Mammary epithelial cell (primary cell): Measurements from ENCODE around the gene CERKL.

ENCODE experiments used
- EZH2 ChIP-seq: IDR thresholded peaks from 2 replicates; pipeline ENCODE4 v1.6.1; 2012; ENCODE audit warnings: low read length, inconsistent platforms, borderline replicate concordance
- TF ChIP-seq, protein P1 (sequence below), 2 donors: IDR thresholded peaks in 1 of 2; conservative IDR thresholded peaks in 1 of 2; 2 replicates each; pipeline ENCODE4 v1.5.1; 2011 to 2012; ENCODE audit warnings: inconsistent platforms in 2 of 2, low read length in 2 of 2, mild to moderate bottlenecking in 2 of 2, control low read depth in 1 of 2, low read depth in 1 of 2; ENCODE audit not compliant: insufficient read depth in 1 of 2; ENCODE audit errors: extremely low read depth in 1 of 2

DNA sequence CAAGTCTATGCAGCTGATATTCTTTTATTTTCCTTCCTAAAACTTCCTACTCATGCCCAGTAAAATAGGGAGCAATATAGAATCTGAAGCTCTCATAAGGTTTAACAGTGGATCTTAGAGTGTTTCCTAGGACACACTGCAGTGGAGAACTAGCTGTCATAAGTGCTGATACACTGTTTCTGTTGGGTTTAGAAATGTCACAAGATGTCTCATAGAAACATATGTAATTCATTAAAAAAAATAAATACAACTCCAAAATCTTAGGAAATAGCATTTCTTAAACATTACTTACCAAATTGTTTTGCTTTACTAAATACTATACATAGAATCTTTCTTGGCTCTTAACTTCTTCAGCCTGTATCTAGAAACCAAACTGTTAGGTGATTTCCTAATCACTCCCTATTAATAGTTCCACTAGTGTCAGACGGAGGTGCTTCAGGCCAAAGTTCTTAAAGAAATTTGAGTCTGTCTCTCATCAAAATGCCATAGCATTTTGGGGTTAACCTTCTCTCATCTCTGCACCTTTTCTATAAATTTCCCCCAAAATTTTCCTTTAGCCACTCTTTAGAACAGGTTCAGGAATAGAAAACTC, 93.7 kb downstream of the CERKL start:
- TF ChIP-seq, protein P1, sequence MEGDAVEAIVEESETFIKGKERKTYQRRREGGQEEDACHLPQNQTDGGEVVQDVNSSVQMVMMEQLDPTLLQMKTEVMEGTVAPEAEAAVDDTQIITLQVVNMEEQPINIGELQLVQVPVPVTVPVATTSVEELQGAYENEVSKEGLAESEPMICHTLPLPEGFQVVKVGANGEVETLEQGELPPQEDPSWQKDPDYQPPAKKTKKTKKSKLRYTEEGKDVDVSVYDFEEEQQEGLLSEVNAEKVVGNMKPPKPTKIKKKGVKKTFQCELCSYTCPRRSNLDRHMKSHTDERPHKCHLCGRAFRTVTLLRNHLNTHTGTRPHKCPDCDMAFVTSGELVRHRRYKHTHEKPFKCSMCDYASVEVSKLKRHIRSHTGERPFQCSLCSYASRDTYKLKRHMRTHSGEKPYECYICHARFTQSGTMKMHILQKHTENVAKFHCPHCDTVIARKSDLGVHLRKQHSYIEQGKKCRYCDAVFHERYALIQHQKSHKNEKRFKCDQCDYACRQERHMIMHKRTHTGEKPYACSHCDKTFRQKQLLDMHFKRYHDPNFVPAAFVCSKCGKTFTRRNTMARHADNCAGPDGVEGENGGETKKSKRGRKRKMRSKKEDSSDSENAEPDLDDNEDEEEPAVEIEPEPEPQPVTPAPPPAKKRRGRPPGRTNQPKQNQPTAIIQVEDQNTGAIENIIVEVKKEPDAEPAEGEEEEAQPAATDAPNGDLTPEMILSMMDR (conservative IDR thresholded peaks at IDR 0.05 in 1 of 2, IDR thresholded peaks at IDR 0.05 in 1 of 2; ENCODE audit: extremely low read depth in 1 of 2, insufficient read depth in 1 of 2, low read depth in 1 of 2, low read length in 2 of 2), result no peak
- no peak for TF ChIP-seq EZH2
